Ascending aorta (tissue), 2 donors: ENCODE measurements around the gene KHDC4. TPM values are rescaled to one million over a fixed set of nuclear protein-coding genes. Genes with fewer than 3 reads are reported as not detected.

Experiments
- DNase-seq, 2 donors: peaks; one replicate each; pipeline ENCODE4 v3.0.0-alpha.2; 2019; ENCODE audit warnings: low spot score in 2 of 2
- H3K27ac ChIP-seq, 2 donors: fragments of 200-600 bp; sonication (generic); one replicate each; pipeline ENCODE4 v1.5.1; 2016 to 2017; ENCODE audit warnings: mild to moderate bottlenecking in 1 of 2
- H3K27me3 ChIP-seq: fragments of 200-600 bp; sonication (generic); one replicate; pipeline ENCODE4 v1.5.1; 2017
- H3K36me3 ChIP-seq, 2 donors: fragments of 200-600 bp; sonication (generic); one replicate each; pipeline ENCODE4 v1.5.1; 2016
- H3K4me1 ChIP-seq, 2 donors: fragments of 200-600 bp; sonication (generic); one replicate each; pipeline ENCODE4 v1.5.1; 2016 to 2017; ENCODE audit warnings: mild to moderate bottlenecking in 1 of 2
- H3K4me3 ChIP-seq, 2 donors: fragments of 200-600 bp; sonication (generic); one replicate each; pipeline ENCODE4 v1.5.1; 2016 to 2017; ENCODE audit warnings: mild to moderate bottlenecking in 1 of 2
- H3K9me3 ChIP-seq, 2 donors: fragments of 200-600 bp; sonication (generic); one replicate each; pipeline ENCODE4 v1.5.1; 2016
- CTCF ChIP-seq, 3 experiments: fragments of 200-600 bp in 2 of 3; fragments of 450-650 bp in 1 of 3; sonication (generic) in 2 of 3; IDR thresholded peaks; one replicate each; pipeline ENCODE4 v1.5.1; 2016 to 2019; ENCODE audit warnings: antibody characterized with exemption in 3 of 3, mild to moderate bottlenecking in 1 of 3, moderate library complexity in 1 of 3
- intact Hi-C: fragments of 100-400 bp; cut with DNase I; formaldehyde crosslinking; loops from one replicate; pipeline ENCODE4 v1.15.1; 2023
- total RNA-seq: library from RNA; depleted of rRNA; stranded (reverse); fragments of >200 nt; gene quantifications from one replicate; pipeline ENCODE4 v1.1.0, GENCODE V29; 2016

KHDC4 gene
- 101 TPM for total RNA-seq

- Histone ChIP-seq H3K9me3 (no peaks in the 10 kb centered on the region), H3K27me3 (no peaks in the 10 kb centered on the region), H3K4me3 (peak within 1 kb of the TSS; percentile 74 to 82), H3K36me3 (peaks cover 27 to 35% of the 10 kb centered on the region in 2 donors), H3K4me1 (peaks cover 18 to 42% of the 10 kb centered on the region in 2 donors), H3K27ac (peak within 1 kb of the TSS; percentile 90 to 94)
- TF ChIP-seq CTCF (IDR thresholded peaks at IDR 0.05) = peak; percentile 20 to 35 (median 35)
- peak; percentile 91 to 98 for DNase-seq
- intact Hi-C loops = loop anchor here (1.0 to 10.0 kb wide), 3 partner anchors 23 to 120 kb away; partner anchors contain the start of genes LAMTOR2, RIT1 and UBQLN4
Measured at GRCh38 chr1:155934097-155934935, at the start of gene KHDC4. TSS of gene KHDC4 (minus strand) at chr1:155934413. CDS start at chr1:155934373, 40 bp downstream.

GRCh38 chr1:155983191-155984024 lies 49.2 kb upstream of the KHDC4 start:
- DNase-seq = peak in 1 of 2 donors; percentile 83
- Histone ChIP-seq H3K9me3 (no peaks in the 10 kb centered on the region), H3K36me3 (peaks cover 0 to 4% of the 10 kb centered on the region in 2 donors), H3K4me1 (peaks cover 30 to 44% of the 10 kb centered on the region in 2 donors), H3K4me3 (peak overlapping the region in 1 of 2 donors; percentile 9), H3K27ac (peak overlapping the region; percentile 94 to 98), H3K27me3 (no peaks in the 10 kb centered on the region)
- intact Hi-C loops = loop anchor here (5.0 kb wide), 1 partner anchor 121 kb away; no protein-coding TSS in a partner anchor
- TF ChIP-seq CTCF (IDR thresholded peaks at IDR 0.05) = peak in 1 of 3 experiments; percentile 27

GRCh38 chr1:155982106-155982505 lies 47.9 kb upstream of the KHDC4 start:
- intact Hi-C loops = loop anchor here (5.0 kb wide), 1 partner anchor 120 kb away; no protein-coding TSS in a partner anchor
- no peaks in the 10 kb centered on the region for H3K27me3 ChIP-seq
- H3K27ac ChIP-seq = peak overlapping the region; percentile 94 to 98
- peaks cover 30 to 44% of the 10 kb centered on the region in 2 donors for H3K4me1 ChIP-seq
- peaks cover 0 to 4% of the 10 kb centered on the region in 2 donors for H3K36me3 ChIP-seq
- peak overlapping the region in 1 of 2 donors; percentile 26 for H3K4me3 ChIP-seq
- no peak for DNase-seq
- no peak for TF ChIP-seq CTCF (IDR thresholded peaks at IDR 0.05)
- no peaks in the 10 kb centered on the region for H3K9me3 ChIP-seq

- peaks cover 0 to 4% of the 10 kb centered on the region in 2 donors for H3K36me3 ChIP-seq
- no peaks in the 10 kb centered on the region for H3K9me3 ChIP-seq
- peak overlapping the region in 1 of 2 donors; percentile 38 for H3K4me3 ChIP-seq
- intact Hi-C loops = loop anchor here (5.0 kb wide), 1 partner anchor 119 kb away; no protein-coding TSS in a partner anchor
- TF ChIP-seq CTCF (IDR thresholded peaks at IDR 0.05) = no peak
- DNase-seq = no peak
- no peaks in the 10 kb centered on the region for H3K27me3 ChIP-seq
- peak overlapping the region; percentile 94 to 98 for H3K27ac ChIP-seq
- peaks cover 30 to 44% of the 10 kb centered on the region in 2 donors for H3K4me1 ChIP-seq
Measured at GRCh38 chr1:155981266-155982088, 47.3 kb upstream of the KHDC4 start.
